ENCODE results near the gene WDR20. TPM values are rescaled to one million over a fixed set of nuclear protein-coding genes. Genes with fewer than 3 reads are reported as not detected.

The WDR20 gene
- total RNA-seq, 1 experiment from 2014 or later, result 25.6 TPM

GRCh38 chr14:102185360-102185759 lies 45.7 kb downstream of the WDR20 start:
- ChIA-PET CTCF (no interaction called here), POLR2A (no interaction called here)
- Mint-ChIP-seq H3K27ac (0 out of 2 replicates have a peak overlapping the region, but pooled peaks have one; percentile 29), H3K36me3 (no peaks in the 10 kb centered on the region), H3K9me3 (no peaks in the 10 kb centered on the region), H3K4me1 (peaks cover 39% of the 10 kb centered on the region), H3K27me3 (ENCODE audit: low read depth) (no peaks in the 10 kb centered on the region), H3K4me3 (no peak overlapping the region)
- ATAC-seq (no peak), DNase-seq (ENCODE audit: low spot score) (no peak)
- TF ChIP-seq ZSCAN18 (CRISPR knock-in tag; IDR thresholded peaks at IDR 0.05) (no peak), GTF2I (CRISPR knock-in tag; conservative IDR thresholded peaks at IDR 0.05) (no peak), STAT6 (CRISPR knock-in tag; conservative IDR thresholded peaks at IDR 0.05; ENCODE audit: low read depth) (no peak), GABPB1 (CRISPR knock-in tag; IDR thresholded peaks at IDR 0.05) (peak; percentile 98), FOXJ3 (CRISPR knock-in tag; IDR thresholded peaks at IDR 0.05; ENCODE audit: borderline replicate concordance) (no peak), ZNF671 (CRISPR knock-in tag; IDR thresholded peaks at IDR 0.05) (no peak)

GRCh38 chr14:102187044-102187443 lies 47.3 kb downstream of the WDR20 start:
- Mint-ChIP-seq H3K4me1 (peaks cover 42% of the 10 kb centered on the region), H3K4me3 (no peak overlapping the region), H3K36me3 (no peaks in the 10 kb centered on the region), H3K9me3 (no peaks in the 10 kb centered on the region), H3K27ac (peak overlapping the region; percentile 28), H3K27me3 (ENCODE audit: low read depth) (no peaks in the 10 kb centered on the region)
- DNase-seq (ENCODE audit: low spot score), result no peak
- CTCF ChIA-PET, result interaction anchor here (0.7 to 1.1 kb wide), 2 partner anchors 91 to 127 kb away, joined by 4 to 5 read pairs; no protein-coding TSS in a partner anchor
- no peak for TF ChIP-seq ATF2 (CRISPR knock-in tag; IDR thresholded peaks at IDR 0.05; ENCODE audit: borderline replicate concordance, low read depth)
- no peak for TF ChIP-seq E2F4 (CRISPR knock-in tag; IDR thresholded peaks at IDR 0.05; ENCODE audit: borderline replicate concordance, low read depth)
- TF ChIP-seq E2F1 (CRISPR knock-in tag; IDR thresholded peaks at IDR 0.05), result no peak
- no peak for TF ChIP-seq JAZF1 (CRISPR knock-in tag; IDR thresholded peaks at IDR 0.05)
- no peak for TF ChIP-seq NFATC4 (CRISPR knock-in tag; IDR thresholded peaks at IDR 0.05)
- TF ChIP-seq NFYB (CRISPR knock-in tag; conservative IDR thresholded peaks at IDR 0.05; ENCODE audit: low read depth), result no peak
- TF ChIP-seq TEAD1 (CRISPR knock-in tag; IDR thresholded peaks at IDR 0.05), result no peak
- no peak for TF ChIP-seq RORB (CRISPR knock-in tag; IDR thresholded peaks at IDR 0.05)
- TF ChIP-seq CREB1 (CRISPR knock-in tag; IDR thresholded peaks at IDR 0.05), result no peak
- TF ChIP-seq ZNF671 (CRISPR knock-in tag; IDR thresholded peaks at IDR 0.05), result no peak
- no peak for TF ChIP-seq NR3C1 (CRISPR knock-in tag; conservative IDR thresholded peaks at IDR 0.05; ENCODE audit: low read depth)
- no peak for TF ChIP-seq FOXK1 (CRISPR knock-in tag; IDR thresholded peaks at IDR 0.05)
- no peak for TF ChIP-seq TP53 (CRISPR knock-in tag; IDR thresholded peaks at IDR 0.05)
- no peak for TF ChIP-seq USF2 (CRISPR knock-in tag; IDR thresholded peaks at IDR 0.05)
- ATAC-seq, result no peak
- POLR2A ChIA-PET, result no interaction called here

All from WTC11 (cell line).